ENCODE results near the gene CORO2A. TPM values are rescaled to one million over a fixed set of nuclear protein-coding genes. Genes with fewer than 3 reads are reported as not detected.

CORO2A gene
- total and polyA plus RNA-seq, 2 of the 13 experiments (the other 11 are each of a cell fraction or from before 2014, with no cell fraction given) = 14.4 to 15.3 TPM

DNA sequence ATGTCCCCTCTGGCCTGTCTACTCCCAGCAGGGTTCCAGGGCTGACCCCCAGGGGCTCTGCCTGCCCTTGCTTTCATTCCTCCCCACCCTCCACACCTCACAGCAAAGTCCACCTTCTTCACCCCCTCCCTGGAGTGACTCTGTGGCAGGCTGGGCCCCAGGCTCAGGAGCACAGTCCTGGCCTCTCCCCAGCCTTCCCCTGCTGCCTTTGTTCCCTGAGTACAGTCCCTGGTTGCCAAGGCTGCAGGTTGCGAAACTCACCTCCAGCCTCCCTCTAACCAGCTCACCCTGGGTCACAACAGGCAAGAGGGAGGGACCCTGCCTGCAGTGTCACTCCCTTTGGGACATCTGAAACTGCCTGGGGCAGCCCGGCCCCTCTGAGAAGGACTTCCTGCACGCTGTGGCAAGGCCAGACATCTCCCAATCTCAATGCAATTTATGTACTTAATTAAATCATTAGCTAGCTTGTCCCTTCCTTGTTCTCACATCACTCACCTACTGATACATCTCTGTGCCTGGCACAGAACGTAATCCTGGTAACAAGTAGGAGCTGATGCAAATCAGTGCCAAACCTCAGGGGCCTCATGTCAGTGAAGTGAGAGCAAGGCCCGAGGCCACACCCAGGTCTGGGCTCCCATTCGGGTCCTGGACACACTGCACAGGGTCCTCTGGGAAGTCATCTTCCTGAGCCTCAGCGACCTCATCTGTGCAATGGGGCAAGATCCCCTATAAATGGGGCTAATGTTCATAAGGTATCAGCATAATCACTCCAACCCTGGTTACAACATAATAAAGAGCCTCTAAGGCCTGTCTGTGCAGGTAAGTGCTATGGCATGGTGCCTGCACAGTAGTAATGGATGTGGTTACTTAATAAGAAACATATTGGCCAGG lies 46.1 kb downstream of the CORO2A start:
- in situ Hi-C loops (cut with HindIII; ENCODE audit: extremely low pct_ligation_motif_present, low pct_unique_long_range_greater_than_20kb) (no loop called here), intact Hi-C loops (cut with micrococcal nuclease; ENCODE audit: unreplicated experiment) (loop anchor here (2.0 kb wide), 2 partner anchors 22 to 46 kb away; partner anchors contain the start of gene CORO2A)
- Histone ChIP-seq H3K4me1 (ENCODE audit: insufficient read depth, low read length) (peaks cover 63% of the 10 kb centered on the region), H3K9ac (ENCODE audit: insufficient read depth, low read depth, low read length) (peak overlapping the region; percentile 58), H3K27me3 (ENCODE audit: control insufficient read depth in 1 of 2, insufficient read depth in 2 of 2, low read length in 2 of 2) (no peaks in the 10 kb centered on the region), H3K4me3 (replicated peaks in 1 of 3; ENCODE audit: insufficient read depth in 1 of 3, low read depth in 2 of 3, low read length in 3 of 3) (peak overlapping the region in 1 of 3 experiments; percentile 37; a peak in 2 of 6 replicates), H3K79me2 (ENCODE audit: insufficient read depth, low read length) (no peaks in the 10 kb centered on the region), H3K9me3 (ENCODE audit: low read length) (no peaks in the 10 kb centered on the region), H3K36me3 (replicated peaks in 1 of 2; ENCODE audit: control insufficient read depth in 1 of 2, insufficient read depth in 2 of 2, low read length in 2 of 2) (peaks cover 0 to 15% of the 10 kb centered on the region in 2 experiments; a peak in 2 of 5 replicates), H4K20me1 (ENCODE audit: insufficient read depth, low read length) (no peaks in the 10 kb centered on the region), H3K4me2 (ENCODE audit: low read depth, low read length) (peak overlapping the region; percentile 58), H2AFZ (ENCODE audit: low read length) (no peak overlapping the region), H3K27ac (ENCODE audit: extremely low read length, insufficient read depth, low read length) (peak overlapping the region; percentile 85)
- CTCF ChIA-PET (ENCODE audit: low intra/inter-chr PET ratio, low total read pairs) = no interaction called here
- POLR2A ChIA-PET = interaction anchor here (0.6 to 1.4 kb wide), 6 partner anchors 28 to 96 kb away, joined by 3 to 5 read pairs (median 4); partner anchors contain the start of genes CORO2A and NANS
- BruUV-seq (replicated peaks) = no TSS peak
- DNase-seq (ENCODE audit: low spot score) = peak; percentile 94
- FAIRE-seq = peak; percentile 73
- peak; percentile 96 for ATAC-seq
- 33% methylated on average over 7 of the region's 7 CpGs for WGBS (ENCODE audit: low lambda C conversion rate)
- 0 out of 2 replicates have a peak, but pooled peaks have one; percentile 65 for TF ChIP-seq ZNF567 (CRISPR knock-in tag; IDR thresholded peaks at IDR 0.05; ENCODE audit: borderline replicate concordance)
- TF ChIP-seq, protein P1, sequence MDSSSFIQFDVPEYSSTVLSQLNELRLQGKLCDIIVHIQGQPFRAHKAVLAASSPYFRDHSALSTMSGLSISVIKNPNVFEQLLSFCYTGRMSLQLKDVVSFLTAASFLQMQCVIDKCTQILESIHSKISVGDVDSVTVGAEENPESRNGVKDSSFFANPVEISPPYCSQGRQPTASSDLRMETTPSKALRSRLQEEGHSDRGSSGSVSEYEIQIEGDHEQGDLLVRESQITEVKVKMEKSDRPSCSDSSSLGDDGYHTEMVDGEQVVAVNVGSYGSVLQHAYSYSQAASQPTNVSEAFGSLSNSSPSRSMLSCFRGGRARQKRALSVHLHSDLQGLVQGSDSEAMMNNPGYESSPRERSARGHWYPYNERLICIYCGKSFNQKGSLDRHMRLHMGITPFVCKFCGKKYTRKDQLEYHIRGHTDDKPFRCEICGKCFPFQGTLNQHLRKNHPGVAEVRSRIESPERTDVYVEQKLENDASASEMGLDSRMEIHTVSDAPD (CRISPR knock-in tag; IDR thresholded peaks at IDR 0.05) = peak; percentile 83
- peak; percentile 86 for TF ChIP-seq IRF2 (CRISPR knock-in tag; IDR thresholded peaks at IDR 0.05)
- TF ChIP-seq TEAD3 (CRISPR knock-in tag; optimal IDR thresholded peaks at IDR 0.05; ENCODE audit: borderline replicate concordance) = peak; percentile 72
- peak; percentile 100 for TF ChIP-seq CEBPG (CRISPR knock-in tag; IDR thresholded peaks at IDR 0.05)
- no peak for TF ChIP-seq ZNF3 (CRISPR knock-in tag; IDR thresholded peaks at IDR 0.05)
- TF ChIP-seq FOXA3 (CRISPR knock-in tag; IDR thresholded peaks at IDR 0.05) = peak; percentile 80
- TF ChIP-seq, protein P2, sequence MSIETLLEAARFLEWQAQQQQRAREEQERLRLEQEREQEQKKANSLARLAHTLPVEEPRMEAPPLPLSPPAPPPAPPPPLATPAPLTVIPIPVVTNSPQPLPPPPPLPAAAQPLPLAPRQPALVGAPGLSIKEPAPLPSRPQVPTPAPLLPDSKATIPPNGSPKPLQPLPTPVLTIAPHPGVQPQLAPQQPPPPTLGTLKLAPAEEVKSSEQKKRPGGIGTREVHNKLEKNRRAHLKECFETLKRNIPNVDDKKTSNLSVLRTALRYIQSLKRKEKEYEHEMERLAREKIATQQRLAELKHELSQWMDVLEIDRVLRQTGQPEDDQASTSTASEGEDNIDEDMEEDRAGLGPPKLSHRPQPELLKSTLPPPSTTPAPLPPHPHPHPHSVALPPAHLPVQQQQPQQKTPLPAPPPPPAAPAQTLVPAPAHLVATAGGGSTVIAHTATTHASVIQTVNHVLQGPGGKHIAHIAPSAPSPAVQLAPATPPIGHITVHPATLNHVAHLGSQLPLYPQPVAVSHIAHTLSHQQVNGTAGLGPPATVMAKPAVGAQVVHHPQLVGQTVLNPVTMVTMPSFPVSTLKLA (IDR thresholded peaks at IDR 0.05) = no peak
- TF ChIP-seq FOXA1 (IDR thresholded peaks at IDR 0.05) = no peak
- peak; percentile 67 for TF ChIP-seq FOXA1 (CRISPR knock-in tag; IDR thresholded peaks at IDR 0.05)
- TF ChIP-seq MTF2 (CRISPR knock-in tag; IDR thresholded peaks at IDR 0.05; ENCODE audit: borderline replicate concordance) = no peak
- TF ChIP-seq ATRX (CRISPR knock-in tag; IDR thresholded peaks at IDR 0.05; ENCODE audit: borderline replicate concordance) = no peak

All from HepG2 (cell line).